NB4 (cell line): ENCODE measurements around the gene GBP3.

Experiments
- CTCF ChIP-seq: IDR thresholded peaks from one replicate; pipeline ENCODE4 v1.5.1; 2012; ENCODE audit warnings: low read depth, low read length
- MAX ChIP-seq: IDR thresholded peaks from 2 replicates; pipeline ENCODE4 v1.6.1; 2011; ENCODE audit warnings: low read depth, low read length
- POLR2A ChIP-seq: IDR thresholded peaks from 2 replicates; pipeline ENCODE4 v1.6.1; 2011; ENCODE audit warnings: mild to moderate bottlenecking; ENCODE audit not compliant: insufficient read length; ENCODE audit errors: extremely low read depth

- TF ChIP-seq POLR2A (no peak), CTCF (no peak), MAX (no peak)
Observed at GRCh38 chr1:89041119-89041641, 18.5 kb upstream of the GBP3 start.
